Mesothelial cell of epicardium (in vitro differentiated cells): ENCODE results near the gene FAM181A. TPM values are rescaled to one million over a fixed set of nuclear protein-coding genes. Genes with fewer than 3 reads are reported as not detected.

ENCODE experiments used
- DNase-seq, 2 experiments: peaks; one replicate each; pipeline ENCODE4 v3.0.0; 2021; ENCODE audit warnings: low spot score in 2 of 2; ENCODE audit not compliant: unreplicated experiment in 2 of 2
- H3K27ac Mint-ChIP-seq: 2 replicates; pipeline ENCODE4 v1.8.0; 2021; ENCODE audit warnings: mixed read lengths
- H3K27me3 Mint-ChIP-seq: 2 replicates; pipeline ENCODE4 v1.8.0; 2021; ENCODE audit warnings: low read depth, mixed read lengths
- H3K36me3 Mint-ChIP-seq: 2 replicates; pipeline ENCODE4 v1.8.0; 2021; ENCODE audit warnings: mixed read lengths
- H3K4me1 Mint-ChIP-seq: 2 replicates; pipeline ENCODE4 v1.8.0; 2021; ENCODE audit warnings: mixed read lengths
- H3K4me3 Mint-ChIP-seq: 2 replicates; pipeline ENCODE4 v1.8.0; 2021; ENCODE audit warnings: mild to moderate bottlenecking, moderate library complexity, mixed read lengths
- H3K9me3 Mint-ChIP-seq: 2 replicates; pipeline ENCODE4 v1.8.0; 2021; ENCODE audit warnings: mixed read lengths
- total RNA-seq: library from RNA; stranded (reverse); gene quantifications from 3 replicates; pipeline ENCODE4 v1.2.1, GENCODE V29; 2021
- TF ChIP-seq, protein P1 (sequence below): fragments of 200-600 bp; sonication (generic); IDR thresholded peaks from one replicate; pipeline ENCODE4 v1.5.0; 2021; ENCODE audit warnings: antibody characterized with exemption; ENCODE audit not compliant: unreplicated experiment

FAM181A gene
- not detected in 3 replicates for total RNA-seq

DNA sequence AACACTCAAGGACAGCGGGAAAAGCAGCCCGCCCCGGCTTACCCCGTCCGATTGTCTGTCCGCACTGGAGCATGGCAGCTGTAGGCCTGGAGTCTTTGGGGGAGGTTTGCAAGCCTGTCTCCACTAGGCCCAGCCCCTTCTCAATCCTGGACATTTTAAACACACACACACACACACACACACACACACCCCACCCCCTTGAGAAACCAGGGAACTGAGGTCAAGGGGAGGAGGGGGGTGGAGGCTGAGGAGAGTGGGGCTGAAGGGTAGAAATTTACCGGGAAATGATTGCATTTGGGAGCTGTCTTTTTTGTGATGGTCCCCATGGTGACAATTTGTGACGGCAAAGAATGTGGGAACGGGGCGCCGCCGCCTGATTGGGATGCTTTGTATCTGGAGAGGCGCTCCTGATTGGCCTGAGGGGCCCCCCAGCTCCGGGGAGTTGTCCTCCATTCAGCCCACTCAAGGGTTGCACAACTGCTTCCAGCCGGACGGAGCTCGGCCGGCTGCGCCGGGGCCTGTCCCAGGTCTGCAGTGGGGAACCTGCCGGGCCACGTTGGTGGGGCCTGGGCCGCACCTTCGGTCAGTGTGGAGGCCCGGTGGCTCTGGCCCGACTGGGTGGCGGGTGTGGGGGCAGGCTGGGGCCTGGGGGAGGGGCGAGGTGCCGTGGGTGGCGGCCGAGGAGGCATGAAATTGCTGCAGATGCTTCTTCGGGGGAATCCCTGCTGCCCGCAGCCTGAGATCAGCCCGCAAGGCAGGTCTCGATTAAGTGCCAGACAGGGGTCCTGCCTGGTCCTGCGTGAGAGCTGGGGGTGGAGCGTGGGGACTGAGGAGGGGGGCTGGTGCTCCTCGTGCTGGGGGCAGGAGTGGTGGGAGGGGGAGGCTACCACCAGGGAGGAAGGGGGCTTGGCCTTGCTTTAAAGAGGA, at the start of gene FAM181A:
Gene FAM181A (plus strand): TSS at position 472 of the 927 bp plus-strand sequence. CDS start 942 bp downstream, outside the sequence.
- Mint-ChIP-seq H3K4me1 (no peaks in the 10 kb centered on the region), H3K36me3 (no peaks in the 10 kb centered on the region), H3K9me3 (no peaks in the 10 kb centered on the region), H3K27me3 (no peaks in the 10 kb centered on the region), H3K4me3 (no peak within 1 kb of the TSS), H3K27ac (no peak within 1 kb of the TSS)
- DNase-seq, result no peak
- TF ChIP-seq, protein P1, sequence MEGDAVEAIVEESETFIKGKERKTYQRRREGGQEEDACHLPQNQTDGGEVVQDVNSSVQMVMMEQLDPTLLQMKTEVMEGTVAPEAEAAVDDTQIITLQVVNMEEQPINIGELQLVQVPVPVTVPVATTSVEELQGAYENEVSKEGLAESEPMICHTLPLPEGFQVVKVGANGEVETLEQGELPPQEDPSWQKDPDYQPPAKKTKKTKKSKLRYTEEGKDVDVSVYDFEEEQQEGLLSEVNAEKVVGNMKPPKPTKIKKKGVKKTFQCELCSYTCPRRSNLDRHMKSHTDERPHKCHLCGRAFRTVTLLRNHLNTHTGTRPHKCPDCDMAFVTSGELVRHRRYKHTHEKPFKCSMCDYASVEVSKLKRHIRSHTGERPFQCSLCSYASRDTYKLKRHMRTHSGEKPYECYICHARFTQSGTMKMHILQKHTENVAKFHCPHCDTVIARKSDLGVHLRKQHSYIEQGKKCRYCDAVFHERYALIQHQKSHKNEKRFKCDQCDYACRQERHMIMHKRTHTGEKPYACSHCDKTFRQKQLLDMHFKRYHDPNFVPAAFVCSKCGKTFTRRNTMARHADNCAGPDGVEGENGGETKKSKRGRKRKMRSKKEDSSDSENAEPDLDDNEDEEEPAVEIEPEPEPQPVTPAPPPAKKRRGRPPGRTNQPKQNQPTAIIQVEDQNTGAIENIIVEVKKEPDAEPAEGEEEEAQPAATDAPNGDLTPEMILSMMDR, result no peak

DNA sequence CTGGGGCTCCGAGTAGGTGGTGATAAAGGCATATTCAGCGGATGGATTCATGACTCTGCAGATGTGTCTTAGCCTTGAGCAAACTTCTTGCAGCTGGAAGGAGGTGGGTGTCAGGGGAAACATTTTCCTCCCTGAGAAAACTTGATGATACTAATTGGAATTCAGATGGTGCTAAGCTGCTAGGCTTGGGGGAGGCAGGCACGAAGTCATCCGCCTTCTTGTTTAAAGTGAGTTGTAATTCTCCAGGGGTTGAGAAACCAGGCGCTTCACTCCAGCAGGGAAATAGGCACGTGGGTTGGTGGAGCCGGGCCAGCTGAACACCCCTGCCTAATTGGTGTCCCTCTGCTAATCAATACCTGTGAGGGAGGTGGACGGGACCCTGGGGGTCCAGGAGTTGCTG, 48.9 kb upstream of the FAM181A start:
- H3K9me3 Mint-ChIP-seq, result peaks cover 10% of the 10 kb centered on the region
- no peak overlapping the region for H3K4me3 Mint-ChIP-seq
- no peak overlapping the region for H3K27ac Mint-ChIP-seq
- H3K27me3 Mint-ChIP-seq, result peaks cover 11% of the 10 kb centered on the region
- TF ChIP-seq, protein P1, result no peak
- H3K36me3 Mint-ChIP-seq, result no peaks in the 10 kb centered on the region
- no peak for DNase-seq
- peaks cover 6% of the 10 kb centered on the region for H3K4me1 Mint-ChIP-seq

DNA sequence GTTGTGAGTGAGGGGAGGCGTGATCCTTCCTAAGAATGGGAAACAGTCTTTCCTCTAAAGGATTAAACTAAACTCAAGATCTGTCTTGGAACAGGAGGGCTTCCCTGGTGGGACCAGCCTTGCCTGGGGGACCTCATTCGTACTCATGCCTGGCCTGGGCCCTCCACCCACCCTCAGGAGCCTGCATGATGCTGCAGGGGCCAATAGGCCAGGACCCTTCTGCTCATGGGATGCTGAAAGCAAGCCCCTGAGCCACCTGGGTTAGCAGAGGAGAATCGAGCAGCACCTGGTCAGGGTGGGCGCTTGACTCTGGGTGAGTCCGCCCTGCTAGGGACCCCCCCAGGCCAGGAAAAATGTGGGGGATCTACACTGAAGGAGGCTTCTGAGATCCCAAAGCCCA, 48.3 kb upstream of the FAM181A start:
- TF ChIP-seq, protein P1, result no peak
- Mint-ChIP-seq H3K27ac (no peak overlapping the region), H3K9me3 (peaks cover 10% of the 10 kb centered on the region), H3K27me3 (peaks cover 11% of the 10 kb centered on the region), H3K36me3 (no peaks in the 10 kb centered on the region), H3K4me1 (peaks cover 6% of the 10 kb centered on the region), H3K4me3 (no peak overlapping the region)
- no peak for DNase-seq

DNA sequence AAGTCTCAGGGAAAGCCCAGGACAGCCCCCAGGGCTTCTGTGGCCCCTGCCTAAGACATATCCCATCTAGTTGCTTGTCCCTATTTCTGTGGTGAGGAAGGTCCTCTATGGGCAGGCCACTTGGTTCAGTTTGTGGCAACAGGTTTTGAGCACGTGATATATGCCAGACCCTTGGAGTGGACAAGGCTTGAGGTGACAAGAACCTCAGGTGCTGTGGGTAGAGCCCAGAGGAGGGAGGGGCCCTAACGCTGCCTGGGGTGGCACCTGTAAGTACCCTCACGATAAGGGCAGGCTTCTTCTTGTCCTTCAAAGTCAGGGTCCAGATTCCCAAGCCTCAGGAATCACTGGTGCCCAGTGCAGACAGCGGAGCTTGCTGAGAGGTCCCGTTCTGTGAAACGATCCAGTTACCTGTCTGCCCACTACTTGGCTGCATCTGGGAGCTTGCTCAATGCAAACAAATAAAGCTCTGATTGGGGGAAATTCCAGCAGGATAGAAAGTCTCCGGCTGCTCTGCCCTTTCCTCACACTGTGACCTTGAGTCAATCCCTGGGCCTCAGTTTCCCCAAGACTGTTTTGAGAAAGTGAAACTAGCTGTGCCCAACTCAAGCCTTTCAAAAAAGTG, 47.7 kb upstream of the FAM181A start:
- Mint-ChIP-seq H3K27me3 (peaks cover 10% of the 10 kb centered on the region), H3K4me1 (peaks cover 6% of the 10 kb centered on the region)

DNA sequence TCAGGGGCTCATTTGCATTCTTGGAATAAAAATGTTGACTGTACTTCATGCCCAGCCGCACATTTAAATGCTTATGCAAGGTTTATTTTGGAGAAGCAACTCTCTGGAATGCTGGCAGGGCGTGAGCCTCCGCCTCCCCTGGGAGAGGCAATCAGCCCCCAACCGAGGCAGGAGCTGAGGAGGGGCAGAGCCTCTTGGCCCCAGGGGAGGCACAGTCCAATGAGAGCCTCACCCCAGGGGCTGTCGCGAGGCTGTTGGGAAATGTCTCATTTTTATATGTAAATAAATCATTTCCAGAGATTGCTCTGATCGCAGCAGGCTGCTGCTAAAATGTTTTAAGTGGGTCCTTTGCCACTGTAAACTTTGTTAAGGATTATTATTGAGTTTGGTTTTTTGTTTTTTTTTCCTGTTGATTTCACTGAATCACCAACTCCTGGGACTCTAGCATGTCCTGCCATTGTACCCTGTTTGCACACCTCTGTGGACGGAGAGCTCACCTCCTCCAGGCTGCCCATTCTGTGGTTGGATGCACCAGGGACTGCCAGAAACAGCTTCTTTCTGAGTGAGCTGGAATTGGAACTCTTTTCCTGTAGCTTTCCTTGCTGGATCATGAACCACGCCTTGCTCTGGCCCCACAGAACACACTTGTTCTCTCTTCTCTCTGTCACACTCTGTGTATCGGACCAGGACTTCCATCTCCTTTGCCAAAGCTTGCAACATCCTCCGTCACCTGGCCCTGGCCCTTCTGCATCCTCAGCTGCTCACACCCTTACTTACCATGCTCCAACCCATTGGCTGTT, 46.9 kb upstream of the FAM181A start:
- peaks cover 6% of the 10 kb centered on the region for H3K4me1 Mint-ChIP-seq
- no peak for DNase-seq
- H3K36me3 Mint-ChIP-seq, result no peaks in the 10 kb centered on the region
- H3K4me3 Mint-ChIP-seq, result no peak overlapping the region
- TF ChIP-seq, protein P1, result no peak
- H3K27me3 Mint-ChIP-seq, result peaks cover 16% of the 10 kb centered on the region
- peaks cover 5% of the 10 kb centered on the region for H3K9me3 Mint-ChIP-seq
- no peak overlapping the region for H3K27ac Mint-ChIP-seq

More for the DNA sequence above, 47.7 kb upstream of the FAM181A start:
- TF ChIP-seq, protein P1, result no peak
- Mint-ChIP-seq H3K36me3 (no peaks in the 10 kb centered on the region), H3K9me3 (peaks cover 5% of the 10 kb centered on the region), H3K27ac (no peak overlapping the region), H3K4me3 (no peak overlapping the region)
- no peak for DNase-seq
